Liver (tissue), 9 donors: ENCODE measurements around the gene FBXW5. TPM values are rescaled to one million over a fixed set of nuclear protein-coding genes. Genes with fewer than 3 reads are reported as not detected.

ENCODE experiments used
- DNase-seq: peaks from one replicate; pipeline ENCODE4 v3.0.0-alpha.2; 2017; ENCODE audit warnings: low spot score
- H3K27ac ChIP-seq, 2 donors: one replicate each; pipeline ENCODE4 v1.7.0; 2013; ENCODE audit warnings: inconsistent platforms in 2 of 2, low read length in 2 of 2, control low read depth in 1 of 2, low read depth in 1 of 2, mild to moderate bottlenecking in 1 of 2
- H3K27me3 ChIP-seq, 4 donors: one replicate each; pipeline versions ENCODE4 v1.6.1 to v1.7.0; 2013; ENCODE audit warnings: low read length in 3 of 4, inconsistent platforms in 1 of 4, mild to moderate bottlenecking in 1 of 4, moderate library complexity in 1 of 4; ENCODE audit not compliant: control insufficient read depth in 4 of 4, insufficient read depth in 4 of 4
- H3K36me3 ChIP-seq, 4 donors: one replicate each; pipeline versions ENCODE4 v1.6.1 to v1.7.0; 2013; ENCODE audit warnings: low read length in 3 of 4, mild to moderate bottlenecking in 3 of 4, low read depth in 1 of 4, moderate library complexity in 1 of 4; ENCODE audit not compliant: control insufficient read depth in 4 of 4, insufficient read depth in 3 of 4
- H3K4me1 ChIP-seq, 4 donors: one replicate each; pipeline versions ENCODE4 v1.6.1 to v1.7.0; 2013; ENCODE audit warnings: low read length in 3 of 4, mild to moderate bottlenecking in 3 of 4, moderate library complexity in 1 of 4; ENCODE audit not compliant: control insufficient read depth in 4 of 4, insufficient read depth in 4 of 4
- H3K4me3 ChIP-seq, 3 donors: one replicate each; pipeline versions ENCODE4 v1.6.1 to v1.7.0; 2013; ENCODE audit warnings: low read length in 3 of 3, control low read depth in 1 of 3, low read depth in 1 of 3, mild to moderate bottlenecking in 1 of 3
- H3K9ac ChIP-seq, 2 donors: one replicate each; pipeline ENCODE4 v1.7.0; 2013; ENCODE audit warnings: low read length in 2 of 2, mild to moderate bottlenecking in 2 of 2, moderate library complexity in 2 of 2, control low read depth in 1 of 2, low read depth in 1 of 2
- H3K9me3 ChIP-seq, 4 donors: one replicate each; pipeline versions ENCODE4 v1.6.1 to v1.7.0; 2013; ENCODE audit warnings: low read length in 3 of 4; ENCODE audit not compliant: control insufficient read depth in 4 of 4
- CTCF ChIP-seq: fragments of 150-350 bp; IDR thresholded peaks from 2 replicates; pipeline ENCODE4 v1.5.1; 2017; ENCODE audit warnings: improper control_type of control experiment, low read depth, low read length; ENCODE audit not compliant: missing input control
- EGR1 ChIP-seq, 2 donors: IDR thresholded peaks; 2 replicates each; pipeline ENCODE4 v1.6.1; 2016 to 2018; ENCODE audit warnings: antibody characterized with exemption in 2 of 2, low read depth in 2 of 2
- FOXA1 ChIP-seq: IDR thresholded peaks from 2 replicates; pipeline ENCODE4 v1.6.1; 2016; ENCODE audit warnings: antibody characterized with exemption
- FOXA2 ChIP-seq: IDR thresholded peaks from 2 replicates; pipeline ENCODE4 v1.6.1; 2016; ENCODE audit warnings: antibody characterized with exemption
- GABPA ChIP-seq, 2 donors: IDR thresholded peaks in 1 of 2; conservative IDR thresholded peaks in 1 of 2; 2 replicates each; pipeline ENCODE4 v1.6.1; 2016; ENCODE audit warnings: antibody characterized with exemption in 2 of 2, mild to moderate bottlenecking in 1 of 2, moderate library complexity in 1 of 2
- HNF4A ChIP-seq, 2 donors: conservative IDR thresholded peaks; 2 replicates each; pipeline ENCODE4 v1.6.1; 2016; ENCODE audit warnings: antibody characterized with exemption in 2 of 2, mild to moderate bottlenecking in 2 of 2
- MAX ChIP-seq: IDR thresholded peaks from 2 replicates; pipeline ENCODE4 v1.6.1; 2016; ENCODE audit warnings: antibody characterized with exemption
- NR2F2 ChIP-seq: IDR thresholded peaks from 2 replicates; pipeline ENCODE4 v1.6.1; 2016; ENCODE audit warnings: antibody characterized with exemption
- RAD21 ChIP-seq, 2 donors: IDR thresholded peaks; 2 replicates each; pipeline ENCODE4 v1.6.1; 2016; ENCODE audit warnings: antibody characterized with exemption in 2 of 2, mild to moderate bottlenecking in 2 of 2
- RXRA ChIP-seq, 2 donors: IDR thresholded peaks; 2 replicates each; pipeline ENCODE4 v1.6.1; 2017 to 2018; ENCODE audit warnings: antibody characterized with exemption in 2 of 2, mild to moderate bottlenecking in 1 of 2
- SP1 ChIP-seq: IDR thresholded peaks from 2 replicates; pipeline ENCODE4 v1.6.1; 2018; ENCODE audit warnings: antibody characterized with exemption, mild to moderate bottlenecking
- TAF1 ChIP-seq: conservative IDR thresholded peaks from 2 replicates; pipeline ENCODE4 v1.6.1; 2016; ENCODE audit warnings: antibody characterized with exemption, mild to moderate bottlenecking
- ZBTB33 ChIP-seq: IDR thresholded peaks from 2 replicates; pipeline ENCODE4 v1.6.1; 2016; ENCODE audit warnings: antibody characterized with exemption
- WGBS: extraction: QIAGEN DNeasy Blood & Tissue Kit; methylation state at CpG from one replicate; pipeline ENCODE4 v1.1.7; 2013; 5-methylcytosine and 5-hydroxymethylcytosine counted together
- polyA plus RNA-seq, 2 donors: library from polyadenylated mRNA; stranded (reverse) in 1 of 2; unstranded in 1 of 2; fragments of 200-250 nt in 1 of 2; fragments of >200 nt in 1 of 2; fragmentation: Nextera tagmentation in 1 of 2; extraction: Ambion mirVana in 1 of 2; gene quantifications; one replicate each; pipeline versions ENCODE4 v1.2.1 to v1.2.3, GENCODE V29; 2013 to 2015
- total RNA-seq, 2 donors: library from RNA; depleted of rRNA; stranded (reverse); fragments of >200 nt; gene quantifications; one replicate each; pipeline ENCODE4 v1.2.3, GENCODE V29; 2014
- donor health status: healthy.
- donor health status: healthy.
- donor health status: healthy.
- donor health status: healthy.
- donor health status: healthy.

FBXW5 gene
- total and polyA plus RNA-seq, 4 donors, result 64.0 to 163 (median 109) TPM

- Histone ChIP-seq H3K4me3 (no peak overlapping the region), H3K27ac (no peak overlapping the region), H3K36me3 (no peaks in the 10 kb centered on the region), H3K4me1 (peaks cover 0 to 2% (median 0%) of the 10 kb centered on the region in 4 donors), H3K9ac (no peak overlapping the region), H3K27me3 (no peaks in the 10 kb centered on the region), H3K9me3 (no peaks in the 10 kb centered on the region)
- no peak for DNase-seq
- 66% methylated on average over 22 of the region's 22 CpGs for WGBS
- no peak for TF ChIP-seq GABPA (IDR thresholded peaks at IDR 0.05 in 1 of 2, conservative IDR thresholded peaks at IDR 0.05 in 1 of 2)
- TF ChIP-seq NR2F2, result no peak
- TF ChIP-seq CTCF, result no peak
- no peak for TF ChIP-seq FOXA2
- TF ChIP-seq MAX, result no peak
- TF ChIP-seq RXRA (IDR thresholded peaks at IDR 0.05), result no peak
- no peak for TF ChIP-seq EGR1 (IDR thresholded peaks at IDR 0.05; ENCODE audit: low read depth in 2 of 2)
- TF ChIP-seq HNF4A (conservative IDR thresholded peaks at IDR 0.05), result no peak
Observed at GRCh38 chr9:136964171-136964689, 19.7 kb upstream of the FBXW5 start.

GRCh38 chr9:136963751-136964150 lies 19.2 kb upstream of the FBXW5 start:
- Histone ChIP-seq H3K36me3 (no peaks in the 10 kb centered on the region), H3K27me3 (no peaks in the 10 kb centered on the region), H3K4me3 (no peak overlapping the region), H3K27ac (no peak overlapping the region), H3K4me1 (peaks cover 0 to 2% (median 0%) of the 10 kb centered on the region in 4 donors), H3K9me3 (no peaks in the 10 kb centered on the region), H3K9ac (no peak overlapping the region)
- 91% methylated on average over 12 of the region's 12 CpGs for WGBS
- no peak for DNase-seq
- TF ChIP-seq FOXA1, result no peak
- no peak for TF ChIP-seq ZBTB33

GRCh38 chr9:136963341-136963740 lies 18.8 kb upstream of the FBXW5 start:
- no peak for DNase-seq
- H3K27ac ChIP-seq, result no peak overlapping the region
- H3K4me3 ChIP-seq, result no peak overlapping the region
- peaks cover 0 to 2% (median 0%) of the 10 kb centered on the region in 4 donors for H3K4me1 ChIP-seq
- no peaks in the 10 kb centered on the region for H3K9me3 ChIP-seq
- no peaks in the 10 kb centered on the region for H3K36me3 ChIP-seq
- H3K27me3 ChIP-seq, result no peaks in the 10 kb centered on the region
- H3K9ac ChIP-seq, result no peak overlapping the region
- WGBS, result 91% methylated on average over 15 of the region's 15 CpGs
- TF ChIP-seq ZBTB33 (no peak), EGR1 (IDR thresholded peaks at IDR 0.05; ENCODE audit: low read depth in 2 of 2) (no peak), SP1 (no peak), RAD21 (IDR thresholded peaks at IDR 0.05) (no peak), TAF1 (no peak), RXRA (IDR thresholded peaks at IDR 0.05) (no peak), GABPA (IDR thresholded peaks at IDR 0.05 in 1 of 2, conservative IDR thresholded peaks at IDR 0.05 in 1 of 2) (no peak)
